HepG2 (cell line): ENCODE results near the gene MTA3. TPM values are rescaled to one million over a fixed set of nuclear protein-coding genes. Genes with fewer than 3 reads are reported as not detected.

Experiments
- ARHGAP35 ChIP-seq: sonication (generic); formaldehyde crosslinking; IDR thresholded peaks from 2 replicates; pipeline ENCODE4 v1.9.0; 2022; ENCODE audit warnings: mild to moderate bottlenecking, inconsistent platforms, moderate library complexity, missing genetic modification reagents, borderline replicate concordance
- ASH2L ChIP-seq: fragments of 300-600, 200-600 bp; sonication (generic); IDR thresholded peaks from 2 replicates; pipeline ENCODE4 v1.7.0; 2017; ENCODE audit warnings: low read depth, mild to moderate bottlenecking, moderate library complexity, mixed read lengths, low read length; ENCODE audit not compliant: insufficient read length
- CREB1 ChIP-seq, 2 experiments: fragments of 450-650 bp in 1 of 2; IDR thresholded peaks; 2 replicates each; pipeline ENCODE4 v1.6.1; 2016 to 2017; ENCODE audit warnings: control low read depth in 1 of 2, mild to moderate bottlenecking in 1 of 2, missing compliant biosample characterization in 1 of 2, missing genetic modification characterization in 1 of 2
- ETV5 ChIP-seq: IDR thresholded peaks from 2 replicates; pipeline ENCODE4 v1.6.1; 2018; ENCODE audit warnings: missing biosample characterization, missing genetic modification reagents, inconsistent platforms, borderline replicate concordance
- GTF2F1 ChIP-seq: fragments of 150-350 bp; IDR thresholded peaks from 2 replicates; pipeline ENCODE4 v1.6.1; 2014; ENCODE audit warnings: low read length
- HMG20B ChIP-seq: conservative IDR thresholded peaks from 2 replicates; pipeline ENCODE4 v1.6.1; 2016; ENCODE audit warnings: missing genetic modification reagents, missing compliant biosample characterization
- ISX ChIP-seq: sonication (generic); formaldehyde crosslinking; conservative IDR thresholded peaks from 2 replicates; pipeline ENCODE4 v1.5.0; 2020; ENCODE audit warnings: missing genetic modification reagents
- KAT2B ChIP-seq: fragments of 150-350 bp; IDR thresholded peaks from 2 replicates; pipeline ENCODE4 v1.6.1; 2014; ENCODE audit warnings: low read depth, low read length, borderline replicate concordance
- MEIS2 ChIP-seq: sonication (generic); formaldehyde crosslinking; IDR thresholded peaks from 2 replicates; pipeline ENCODE4 v1.9.0; 2021; ENCODE audit warnings: mild to moderate bottlenecking, missing genetic modification reagents
- MXD4 ChIP-seq: IDR thresholded peaks from 2 replicates; pipeline ENCODE4 v1.6.1; 2016; ENCODE audit warnings: mild to moderate bottlenecking, missing biosample characterization, missing genetic modification reagents
- PHF8 ChIP-seq: sonication (generic); formaldehyde crosslinking; IDR thresholded peaks from 2 replicates; pipeline ENCODE4 v1.5.0; 2020; ENCODE audit warnings: missing genetic modification reagents
- RBM39 ChIP-seq: fragments of 200-400 bp; formaldehyde crosslinking; IDR thresholded peaks from one replicate; pipeline ENCODE4 v1.6.1; 2018; ENCODE audit warnings: antibody characterized with exemption, mild to moderate bottlenecking, low read depth, low read length; ENCODE audit not compliant: poor library complexity, severe bottlenecking
- SALL1 ChIP-seq: sonication (generic); formaldehyde crosslinking; IDR thresholded peaks from 2 replicates; pipeline ENCODE4 v1.8.0; 2022; ENCODE audit warnings: mild to moderate bottlenecking, missing genetic modification reagents
- SIX4 ChIP-seq: sonication (generic); formaldehyde crosslinking; IDR thresholded peaks from 2 replicates; pipeline ENCODE4 v1.4.0; 2020; ENCODE audit warnings: missing genetic modification reagents
- SP140L ChIP-seq: sonication (generic); formaldehyde crosslinking; IDR thresholded peaks from 2 replicates; pipeline ENCODE4 v1.4.0; 2020; ENCODE audit warnings: missing genetic modification reagents, borderline replicate concordance
- TBX2 ChIP-seq: sonication (generic); formaldehyde crosslinking; IDR thresholded peaks from 2 replicates; pipeline ENCODE4 v1.5.0; 2020; ENCODE audit warnings: missing genetic modification reagents, mild to moderate bottlenecking, borderline replicate concordance
- ZBTB1 ChIP-seq: sonication (generic); formaldehyde crosslinking; IDR thresholded peaks from 2 replicates; pipeline ENCODE4 v1.4.0; 2020; ENCODE audit warnings: missing genetic modification reagents, borderline replicate concordance
- ZBTB7A ChIP-seq: sonication (generic); formaldehyde crosslinking; IDR thresholded peaks from 2 replicates; pipeline ENCODE4 v1.8.0; 2022; ENCODE audit warnings: mild to moderate bottlenecking, missing genetic modification reagents
- ZBTB8A ChIP-seq: sonication (generic); formaldehyde crosslinking; IDR thresholded peaks from 2 replicates; pipeline ENCODE4 v1.4.0; 2020; ENCODE audit warnings: mild to moderate bottlenecking, low read depth, missing genetic modification reagents, borderline replicate concordance
- ZFP90 ChIP-seq: sonication (generic); formaldehyde crosslinking; IDR thresholded peaks from 2 replicates; pipeline ENCODE4 v1.8.0; 2022; ENCODE audit warnings: missing genetic modification reagents, mild to moderate bottlenecking, inconsistent platforms, borderline replicate concordance
- ZMAT3 ChIP-seq: sonication (generic); formaldehyde crosslinking; conservative IDR thresholded peaks from 2 replicates; pipeline ENCODE4 v1.7.0; 2021; ENCODE audit warnings: missing genetic modification reagents
- ZNF382 ChIP-seq: sonication (generic); formaldehyde crosslinking; IDR thresholded peaks from 2 replicates; pipeline ENCODE4 v1.5.0; 2020; ENCODE audit warnings: missing genetic modification reagents, mild to moderate bottlenecking, borderline replicate concordance
- ZNF703 ChIP-seq: sonication (generic); formaldehyde crosslinking; IDR thresholded peaks from 2 replicates; pipeline ENCODE4 v1.5.1; 2020; ENCODE audit warnings: missing genetic modification reagents, mild to moderate bottlenecking, moderate library complexity, borderline replicate concordance
- ZNF776 ChIP-seq: sonication (generic); formaldehyde crosslinking; IDR thresholded peaks from 2 replicates; pipeline ENCODE4 v1.4.0; 2020; ENCODE audit warnings: mild to moderate bottlenecking, missing genetic modification reagents
- polyA plus RNA-seq, 8 experiments: library from polyadenylated mRNA; depleted of rRNA in 3 of 8; stranded (reverse) in 7 of 8; unstranded in 1 of 8; fragments of >200 nt; fragmentation: Illumina TruSeq in 4 of 8; extraction: Trizol in 4 of 8; gene quantifications; 2 replicates each; pipeline versions ENCODE4 v1.2.1 to v1.2.3, GENCODE V29; 2011 to 2016; ENCODE audit warnings: low read depth in 4 of 8, missing spikeins in 1 of 8, mixed read lengths in 1 of 8; ENCODE audit not compliant: insufficient read depth in 1 of 8
- total RNA-seq, 5 experiments: library from RNA; depleted of rRNA; stranded (reverse); fragments of >200 nt; fragmentation: Illumina TruSeq; extraction: Trizol; gene quantifications; 2 replicates each; pipeline ENCODE4 v1.2.3, GENCODE V29; 2016; ENCODE audit warnings: low read depth in 1 of 5
- TF ChIP-seq, protein P1 (sequence below): sonication (generic); formaldehyde crosslinking; IDR thresholded peaks from 2 replicates; pipeline ENCODE4 v1.5.1; 2020; ENCODE audit warnings: mild to moderate bottlenecking, missing genetic modification reagents, moderate library complexity
- TF ChIP-seq, protein P2 (sequence below): fragments of 450-650 bp; IDR thresholded peaks from 2 replicates; pipeline ENCODE4 v1.6.1; 2017

Gene MTA3
- total and polyA plus RNA-seq, 2 of the 13 experiments (the other 11 are each of a cell fraction or from before 2014, with no cell fraction given): 48.8 to 77.8 TPM

DNA sequence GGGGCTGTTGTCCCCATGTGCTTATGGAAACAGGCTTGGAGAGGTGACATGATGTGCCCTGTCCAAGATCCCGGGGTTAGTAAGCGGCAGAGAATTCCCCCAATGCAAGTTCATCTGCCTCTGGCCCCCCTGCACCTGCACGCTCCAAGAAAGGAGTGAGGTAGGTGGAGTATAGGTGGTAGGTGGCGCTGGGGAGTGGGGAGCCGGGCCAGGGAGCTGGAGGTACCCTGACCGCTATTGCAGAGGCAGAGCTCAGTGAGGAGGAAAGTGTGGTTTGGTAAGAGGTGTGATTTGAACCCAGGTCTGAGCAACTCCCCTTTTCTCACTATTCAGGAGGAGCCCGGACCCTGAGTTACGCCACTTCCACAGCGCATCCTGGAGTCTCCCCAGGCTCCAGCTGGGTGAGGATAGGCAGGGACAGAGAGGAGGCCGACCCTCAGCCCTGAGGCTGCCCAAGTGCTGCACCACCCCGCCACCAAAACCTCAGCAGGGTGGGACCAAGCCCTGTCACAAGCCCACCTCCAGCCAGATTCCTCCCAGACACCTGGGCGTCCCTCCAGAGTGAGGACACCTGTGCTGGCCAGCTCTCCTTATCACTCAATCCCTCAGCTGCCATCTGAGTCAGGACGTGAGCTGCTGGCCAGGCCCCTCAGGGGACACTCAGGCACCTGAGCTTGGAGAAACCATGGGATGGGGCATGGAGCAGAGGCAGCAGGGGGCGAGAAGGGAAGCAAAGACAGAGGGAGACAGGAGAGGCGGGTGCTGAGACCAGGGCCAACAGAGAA, 218.3 kb downstream of the MTA3 start (continued):
- TF ChIP-seq, protein P1, sequence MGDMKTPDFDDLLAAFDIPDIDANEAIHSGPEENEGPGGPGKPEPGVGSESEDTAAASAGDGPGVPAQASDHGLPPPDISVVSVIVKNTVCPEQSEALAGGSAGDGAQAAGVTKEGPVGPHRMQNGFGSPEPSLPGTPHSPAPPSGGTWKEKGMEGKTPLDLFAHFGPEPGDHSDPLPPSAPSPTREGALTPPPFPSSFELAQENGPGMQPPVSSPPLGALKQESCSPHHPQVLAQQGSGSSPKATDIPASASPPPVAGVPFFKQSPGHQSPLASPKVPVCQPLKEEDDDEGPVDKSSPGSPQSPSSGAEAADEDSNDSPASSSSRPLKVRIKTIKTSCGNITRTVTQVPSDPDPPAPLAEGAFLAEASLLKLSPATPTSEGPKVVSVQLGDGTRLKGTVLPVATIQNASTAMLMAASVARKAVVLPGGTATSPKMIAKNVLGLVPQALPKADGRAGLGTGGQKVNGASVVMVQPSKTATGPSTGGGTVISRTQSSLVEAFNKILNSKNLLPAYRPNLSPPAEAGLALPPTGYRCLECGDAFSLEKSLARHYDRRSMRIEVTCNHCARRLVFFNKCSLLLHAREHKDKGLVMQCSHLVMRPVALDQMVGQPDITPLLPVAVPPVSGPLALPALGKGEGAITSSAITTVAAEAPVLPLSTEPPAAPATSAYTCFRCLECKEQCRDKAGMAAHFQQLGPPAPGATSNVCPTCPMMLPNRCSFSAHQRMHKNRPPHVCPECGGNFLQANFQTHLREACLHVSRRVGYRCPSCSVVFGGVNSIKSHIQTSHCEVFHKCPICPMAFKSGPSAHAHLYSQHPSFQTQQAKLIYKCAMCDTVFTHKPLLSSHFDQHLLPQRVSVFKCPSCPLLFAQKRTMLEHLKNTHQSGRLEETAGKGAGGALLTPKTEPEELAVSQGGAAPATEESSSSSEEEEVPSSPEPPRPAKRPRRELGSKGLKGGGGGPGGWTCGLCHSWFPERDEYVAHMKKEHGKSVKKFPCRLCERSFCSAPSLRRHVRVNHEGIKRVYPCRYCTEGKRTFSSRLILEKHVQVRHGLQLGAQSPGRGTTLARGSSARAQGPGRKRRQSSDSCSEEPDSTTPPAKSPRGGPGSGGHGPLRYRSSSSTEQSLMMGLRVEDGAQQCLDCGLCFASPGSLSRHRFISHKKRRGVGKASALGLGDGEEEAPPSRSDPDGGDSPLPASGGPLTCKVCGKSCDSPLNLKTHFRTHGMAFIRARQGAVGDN (CRISPR knock-in tag): peak; percentile 15; the same call in 1 of the 2 replicates
- TF ChIP-seq ETV5 (CRISPR knock-in tag) (no peak), ZBTB7A (CRISPR knock-in tag) (no peak), HMG20B (CRISPR knock-in tag) (no peak), ZNF703 (CRISPR knock-in tag) (no peak), ZNF382 (no peak), SP140L (CRISPR knock-in tag) (no peak), GTF2F1 (no peak), ZNF776 (CRISPR knock-in tag) (0 out of 2 replicates have a peak, but pooled peaks have one; percentile 5), ZFP90 (CRISPR knock-in tag) (0 out of 2 replicates have a peak, but pooled peaks have one; percentile 9), ZBTB8A (CRISPR knock-in tag) (no peak), SIX4 (CRISPR knock-in tag) (no peak), PHF8 (no peak), MEIS2 (CRISPR knock-in tag) (no peak), MXD4 (CRISPR knock-in tag) (no peak), CREB1 (IDR thresholded peaks at IDR 0.05) (no peak), CREB1 (CRISPR knock-in tag; IDR thresholded peaks at IDR 0.05) (no peak), ASH2L (no peak), ZMAT3 (no peak), ZBTB1 (CRISPR knock-in tag) (no peak), KAT2B (no peak), TBX2 (CRISPR knock-in tag) (0 out of 2 replicates have a peak, but pooled peaks have one; percentile 21), SALL1 (CRISPR knock-in tag) (0 out of 2 replicates have a peak, but pooled peaks have one; percentile 8), ISX (CRISPR knock-in tag) (no peak), RBM39 (peak; percentile 6), ARHGAP35 (no peak)
- TF ChIP-seq, protein P2, sequence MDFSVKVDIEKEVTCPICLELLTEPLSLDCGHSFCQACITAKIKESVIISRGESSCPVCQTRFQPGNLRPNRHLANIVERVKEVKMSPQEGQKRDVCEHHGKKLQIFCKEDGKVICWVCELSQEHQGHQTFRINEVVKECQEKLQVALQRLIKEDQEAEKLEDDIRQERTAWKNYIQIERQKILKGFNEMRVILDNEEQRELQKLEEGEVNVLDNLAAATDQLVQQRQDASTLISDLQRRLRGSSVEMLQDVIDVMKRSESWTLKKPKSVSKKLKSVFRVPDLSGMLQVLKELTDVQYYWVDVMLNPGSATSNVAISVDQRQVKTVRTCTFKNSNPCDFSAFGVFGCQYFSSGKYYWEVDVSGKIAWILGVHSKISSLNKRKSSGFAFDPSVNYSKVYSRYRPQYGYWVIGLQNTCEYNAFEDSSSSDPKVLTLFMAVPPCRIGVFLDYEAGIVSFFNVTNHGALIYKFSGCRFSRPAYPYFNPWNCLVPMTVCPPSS: no peak
